Measurements from ENCODE around the gene MST1.
A peak's percentile ranks its signal among the peaks of the same experiment; 100 is the strongest.

The MST1 gene

DNA sequence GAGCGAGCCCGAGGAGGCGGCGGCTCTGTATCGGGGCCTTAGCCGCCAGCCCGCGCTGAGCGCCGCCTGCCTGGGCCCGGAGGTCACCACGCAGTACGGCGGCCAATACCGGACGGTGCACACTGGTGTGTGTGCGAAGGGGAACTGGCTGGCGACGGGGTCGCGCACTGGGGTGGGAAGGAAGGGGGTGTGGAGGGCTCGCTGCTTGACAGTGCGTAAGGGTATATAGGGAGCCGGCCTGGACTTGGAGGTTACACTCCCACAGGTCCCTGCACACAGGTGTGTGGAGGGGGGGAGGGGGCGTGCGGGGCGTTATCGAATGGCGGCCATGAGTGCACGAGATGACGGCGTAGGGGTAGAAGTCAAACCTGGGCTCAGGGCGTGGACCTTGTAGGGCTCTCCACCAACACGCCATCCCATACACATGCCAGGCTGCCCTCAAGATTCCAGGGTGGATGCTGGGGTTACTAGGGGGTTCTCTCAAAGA is 14.7 kb downstream of the MST1 start:
- DNase-seq (ENCODE audit: low spot score), result no peak

DNA sequence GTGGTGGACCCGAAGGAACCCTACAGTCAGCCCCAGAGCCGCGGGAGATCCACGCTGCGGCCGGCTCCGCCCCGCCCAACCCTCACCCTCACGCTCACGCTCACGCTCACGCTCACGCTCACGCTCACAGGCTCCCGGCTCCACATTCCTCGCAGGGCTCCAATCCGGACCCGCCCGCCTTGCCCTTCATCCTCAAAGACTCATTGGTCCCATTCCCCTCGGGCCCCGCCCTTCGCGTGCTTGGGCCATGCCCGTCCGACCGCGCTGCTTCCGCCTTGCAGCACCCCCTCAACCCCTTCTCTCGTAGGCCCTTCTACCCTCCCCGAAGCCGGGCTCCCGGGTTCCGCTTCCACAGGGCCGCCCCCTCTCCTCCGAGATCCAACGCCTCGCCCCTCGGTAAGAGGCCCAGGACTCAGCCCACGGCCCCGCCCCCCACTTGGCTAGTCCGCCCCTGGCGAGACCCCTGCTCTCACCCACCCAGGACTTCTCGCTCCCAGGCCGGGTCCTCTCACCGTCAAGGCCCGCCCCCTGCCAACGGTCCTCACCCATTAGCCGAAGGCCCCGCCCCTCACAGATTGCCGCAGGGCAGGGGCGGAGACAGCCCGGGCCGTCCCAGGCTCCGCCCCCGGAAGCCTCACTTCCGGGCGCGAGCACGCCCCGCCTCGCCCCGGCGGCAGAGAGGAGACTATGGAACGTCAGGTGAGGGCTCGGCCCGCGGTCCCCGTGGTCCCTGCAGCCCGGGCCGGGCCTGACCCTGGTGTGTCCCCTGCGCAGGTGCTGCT is 15.4 kb downstream of the MST1 start, which contains the start of gene APEH:
Gene APEH (plus strand): TSS at position 637 of the 782 bp plus-strand sequence. CDS start 51 bp downstream, at position 688.
- DNase-seq (ENCODE audit: low spot score), result peak; percentile 99

GRCh38 chr3:49673121-49673714 is 16.1 kb downstream of the MST1 start:
- DNase-seq (ENCODE audit: low spot score), result peak; percentile 56

DNA sequence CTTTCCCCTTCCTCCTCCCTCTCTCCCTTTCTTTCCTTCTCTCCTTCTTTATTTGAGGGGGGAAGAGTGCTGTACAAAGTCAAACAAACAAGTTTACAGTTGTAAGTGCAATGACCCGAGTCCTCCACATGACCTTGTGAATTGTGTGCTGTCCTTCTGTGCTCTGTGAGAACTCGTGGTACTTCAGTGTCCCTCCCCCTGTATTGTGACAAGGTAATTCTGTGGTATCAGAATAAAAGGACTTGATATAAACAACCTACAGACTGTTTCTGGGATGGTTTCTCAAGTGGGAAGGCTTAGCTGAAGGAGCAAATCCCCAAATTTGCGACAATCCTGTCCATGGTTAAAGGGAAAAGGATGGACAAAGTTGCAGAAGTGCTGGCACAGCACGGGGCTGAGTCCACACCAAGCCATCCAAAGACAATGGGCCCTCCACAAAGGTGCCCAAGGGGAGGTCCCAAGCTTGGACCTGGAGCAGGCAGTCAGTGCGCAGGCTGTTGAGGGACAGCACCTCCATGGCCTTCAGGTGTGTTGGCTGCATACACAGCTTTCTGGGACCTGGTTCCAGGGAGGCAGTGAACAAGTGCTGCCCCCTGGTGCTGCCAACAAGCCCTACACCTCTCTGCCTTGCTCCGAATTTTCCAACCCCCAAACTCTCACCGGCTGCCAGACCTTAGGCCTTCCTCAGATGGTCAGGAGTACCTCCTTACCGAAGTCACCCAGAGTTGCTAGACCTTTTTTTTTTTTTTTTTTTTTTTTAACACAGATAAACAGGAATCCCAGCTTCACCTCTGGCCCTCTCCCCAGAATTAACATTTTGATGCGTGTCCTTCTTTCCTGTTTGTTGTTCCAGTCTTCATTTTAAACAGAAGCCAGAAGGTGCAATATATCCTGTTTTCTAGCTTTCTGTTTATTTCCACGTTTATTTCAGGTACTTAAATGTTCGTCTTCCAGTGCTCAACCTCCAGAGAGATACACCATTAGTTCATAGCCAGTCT is 17.7 kb downstream of the MST1 start:
- DNase-seq (ENCODE audit: low spot score), result peak; percentile 80

GRCh38 chr3:49670940-49671290 is 18.4 kb downstream of the MST1 start:
- no peak for DNase-seq (ENCODE audit: low spot score)

GRCh38 chr3:49669352-49669751 is 19.9 kb downstream of the MST1 start:
- DNase-seq (ENCODE audit: low spot score), result no peak

GRCh38 chr3:49668861-49669260 is 20.4 kb downstream of the MST1 start:
- peak; percentile 83 for DNase-seq (ENCODE audit: low spot score)

DNA sequence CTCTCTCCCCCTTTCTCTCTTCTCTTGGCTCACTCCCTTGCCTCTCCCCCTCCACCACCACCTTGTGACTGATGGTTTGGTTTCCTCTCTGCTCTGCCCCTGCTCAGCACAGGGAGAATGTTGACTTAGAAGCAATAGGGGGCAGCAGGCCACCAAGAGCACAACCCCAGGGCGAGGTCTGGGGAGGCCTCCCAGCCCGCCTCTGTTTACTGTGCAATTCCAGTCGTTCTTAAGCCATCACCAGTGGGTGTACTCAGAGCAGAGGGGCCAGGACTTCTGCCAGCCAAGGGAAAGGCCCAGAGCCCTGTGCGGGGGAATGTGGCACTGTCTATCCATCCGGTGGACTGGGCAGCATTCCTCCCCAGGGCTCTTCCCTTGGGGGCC is 20.9 kb downstream of the MST1 start:
- peak; percentile 58 for DNase-seq (ENCODE audit: low spot score)

DNA sequence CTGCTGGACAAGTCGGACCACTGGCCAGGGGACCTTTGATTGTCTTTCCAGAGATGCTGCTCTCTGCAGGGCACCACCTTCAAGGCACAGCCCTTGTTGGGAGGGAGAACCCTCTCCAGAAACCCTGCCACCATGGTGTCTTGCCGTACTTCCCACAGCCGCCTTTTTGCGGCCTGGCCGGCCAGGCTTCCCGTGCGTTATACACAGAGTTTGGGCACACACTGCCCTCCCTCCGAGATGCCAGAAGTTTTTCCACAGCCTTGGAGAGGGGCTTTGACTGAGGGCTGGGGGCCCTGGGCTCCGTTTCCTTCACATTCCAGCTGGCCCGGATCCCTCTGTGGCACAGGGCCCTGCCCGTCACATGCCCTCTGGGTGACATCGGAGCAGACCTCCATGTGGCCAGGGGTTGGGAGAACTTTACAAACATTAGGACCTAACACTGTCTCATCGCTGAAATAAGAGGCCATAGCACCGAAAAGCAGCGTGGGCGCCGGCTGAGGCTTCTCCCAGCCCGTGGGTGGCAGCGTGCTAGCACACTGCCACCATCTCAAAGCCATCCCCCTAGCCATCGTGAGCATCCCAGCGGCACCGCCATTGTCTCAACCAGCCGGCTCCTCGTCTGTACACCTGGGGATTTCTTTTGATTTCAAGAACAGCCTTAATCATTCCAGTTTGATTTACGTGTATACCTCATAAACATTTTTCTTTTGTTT is 21.4 kb downstream of the MST1 start:
- no peak for DNase-seq (ENCODE audit: low spot score)

- DNase-seq (ENCODE audit: low spot score), result no peak
Measured at GRCh38 chr3:49666592-49666991, 22.7 kb downstream of the MST1 start.

- DNase-seq (ENCODE audit: low spot score), result peak; percentile 37
Measured at GRCh38 chr3:49665822-49666519, 23.3 kb downstream of the MST1 start.

DNA sequence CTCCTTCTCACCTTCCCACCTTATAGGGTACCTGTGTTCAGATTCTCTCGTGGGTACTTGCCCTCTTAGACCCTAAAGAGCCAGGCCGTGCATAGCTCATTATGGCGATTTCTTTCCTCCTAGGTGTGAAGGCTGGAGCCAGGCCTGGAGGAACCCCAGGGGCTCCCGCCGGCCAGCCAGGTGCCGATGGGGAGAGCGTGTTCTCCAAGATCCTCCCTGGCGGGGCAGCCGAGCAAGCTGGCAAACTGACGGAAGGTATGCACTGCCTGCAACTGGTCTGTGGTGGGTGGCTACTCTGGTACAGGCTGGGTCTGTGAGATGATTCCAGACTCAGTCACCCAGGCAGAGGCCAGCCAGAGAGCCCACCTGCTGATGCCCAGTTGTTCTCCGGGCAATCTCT is 25.0 kb downstream of the MST1 start:
- DNase-seq (ENCODE audit: low spot score), result no peak

DNA sequence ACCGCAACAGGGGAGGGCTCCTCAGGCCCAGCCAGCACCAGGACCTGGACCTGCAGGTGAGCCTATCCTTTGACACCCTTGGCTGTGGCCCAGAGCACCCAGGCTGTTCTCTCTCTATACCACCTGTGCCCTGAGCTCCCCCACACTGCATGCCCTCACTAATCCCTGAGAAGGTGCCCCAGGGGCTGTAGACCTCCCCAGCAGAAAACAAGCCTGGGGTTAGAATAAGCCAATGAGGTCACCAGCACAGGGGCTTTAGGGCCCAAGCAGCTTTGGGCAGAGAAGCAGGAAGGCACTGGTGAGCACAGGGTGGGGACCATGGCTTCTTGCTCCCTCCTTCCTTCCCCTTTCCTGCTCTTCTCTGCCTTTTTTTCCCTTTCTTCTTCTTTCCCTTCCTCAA is 25.4 kb downstream of the MST1 start:
- DNase-seq (ENCODE audit: low spot score), result no peak

- no peak for DNase-seq (ENCODE audit: low spot score)
Measured at GRCh38 chr3:49662720-49663413, 26.4 kb downstream of the MST1 start.

DNA sequence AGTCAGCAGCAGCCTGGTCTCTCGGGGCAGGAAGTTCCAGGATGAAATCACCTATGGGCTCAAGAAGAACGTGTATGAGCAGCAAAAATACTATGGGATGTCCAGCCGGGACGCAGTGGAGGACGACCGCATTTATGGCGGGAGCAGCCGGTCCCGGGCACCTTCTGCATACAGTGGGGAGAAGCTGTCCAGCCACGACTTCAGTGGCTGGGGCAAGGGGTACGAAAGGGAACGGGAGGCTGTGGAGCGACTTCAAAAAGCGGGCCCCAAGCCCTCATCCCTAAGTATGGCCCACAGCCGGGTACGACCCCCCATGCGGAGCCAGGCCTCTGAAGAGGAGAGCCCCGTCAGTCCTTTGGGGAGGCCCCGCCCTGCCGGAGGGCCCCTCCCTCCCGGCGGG is 27.3 kb downstream of the MST1 start:
- no peak for DNase-seq (ENCODE audit: low spot score)

GRCh38 chr3:49661281-49661680 is 28.0 kb downstream of the MST1 start:
- DNase-seq (ENCODE audit: low spot score), result peak; percentile 53

DNA sequence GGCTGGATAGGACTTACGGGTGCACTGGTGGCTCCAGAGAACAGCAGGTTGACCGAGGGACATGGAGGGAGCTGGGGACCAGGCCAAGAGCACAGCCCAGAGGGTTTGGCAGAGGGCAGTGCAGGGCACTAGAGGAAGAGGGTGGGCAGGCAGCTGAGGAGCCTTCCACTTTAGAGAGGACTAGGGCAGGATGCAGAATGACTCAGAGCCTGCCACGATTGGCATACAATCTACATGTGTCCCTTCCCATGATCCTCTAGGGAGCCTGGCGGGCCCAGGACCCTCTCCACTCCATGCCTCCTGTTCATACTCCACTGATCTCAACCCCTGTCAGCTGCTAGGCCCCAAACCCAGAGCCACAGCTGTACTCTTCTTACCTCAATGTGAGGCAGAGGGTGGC is 29.5 kb downstream of the MST1 start:
- DNase-seq (ENCODE audit: low spot score), result no peak

GRCh38 chr3:49658711-49659110 is 30.6 kb downstream of the MST1 start:
- DNase-seq (ENCODE audit: low spot score), result no peak

DNA sequence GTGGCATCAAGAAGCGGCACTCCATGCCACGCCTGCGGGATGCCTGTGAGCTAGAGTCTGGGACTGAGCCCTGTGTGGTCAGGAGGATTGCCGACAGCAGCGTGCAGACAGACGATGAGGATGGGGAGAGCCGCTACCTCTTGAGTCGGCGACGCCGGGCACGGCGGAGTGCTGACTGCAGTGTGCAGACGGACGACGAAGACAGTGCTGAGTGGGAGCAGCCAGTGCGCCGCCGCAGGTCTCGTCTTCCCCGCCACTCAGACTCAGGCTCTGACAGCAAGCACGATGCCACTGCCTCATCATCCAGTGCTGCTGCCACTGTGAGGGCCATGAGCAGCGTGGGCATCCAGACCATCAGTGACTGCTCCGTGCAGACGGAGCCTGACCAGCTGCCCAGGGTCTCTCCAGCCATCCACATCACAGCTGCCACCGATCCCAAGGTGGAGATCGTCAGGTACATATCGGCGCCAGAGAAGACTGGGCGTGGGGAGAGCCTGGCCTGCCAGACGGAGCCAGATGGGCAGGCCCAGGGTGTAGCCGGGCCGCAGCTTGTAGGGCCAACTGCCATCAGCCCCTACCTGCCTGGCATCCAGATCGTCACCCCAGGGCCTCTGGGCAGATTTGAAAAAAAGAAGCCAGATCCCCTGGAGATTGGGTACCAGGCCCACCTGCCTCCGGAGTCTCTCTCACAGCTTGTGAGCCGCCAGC is 31.9 kb downstream of the MST1 start:
- no peak for DNase-seq (ENCODE audit: low spot score)

DNA sequence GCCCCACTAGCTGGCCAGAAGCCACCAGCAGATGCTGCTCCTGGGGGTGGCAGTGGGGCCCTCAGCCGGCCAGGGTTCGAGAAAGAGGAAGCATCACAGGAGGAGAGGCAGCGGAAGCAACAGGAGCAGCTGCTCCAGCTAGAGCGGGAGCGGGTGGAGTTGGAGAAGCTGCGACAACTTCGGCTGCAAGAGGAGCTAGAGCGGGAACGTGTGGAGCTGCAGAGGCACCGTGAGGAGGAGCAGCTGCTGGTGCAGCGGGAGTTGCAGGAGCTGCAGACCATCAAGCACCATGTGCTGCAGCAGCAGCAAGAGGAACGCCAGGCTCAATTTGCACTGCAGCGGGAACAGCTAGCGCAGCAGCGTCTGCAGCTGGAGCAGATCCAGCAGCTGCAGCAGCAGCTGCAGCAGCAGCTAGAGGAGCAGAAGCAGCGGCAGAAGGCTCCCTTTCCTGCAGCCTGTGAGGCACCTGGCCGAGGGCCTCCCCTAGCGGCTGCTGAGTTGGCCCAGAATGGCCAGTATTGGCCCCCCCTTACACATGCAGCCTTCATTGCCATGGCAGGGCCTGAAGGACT is 32.6 kb downstream of the MST1 start:
- no peak for DNase-seq (ENCODE audit: low spot score)
